HG03039 (cell line): Measurements from ENCODE around the gene NEURL1.
"Not testable (repeated sequence)": the region's sequence is repeated elsewhere in the genome, so short reads cannot be mapped to it uniquely, and the experiment has no call there.

Experiments
- ATAC-seq: cut with Tn5 transposase; IDR thresholded peaks from one replicate; pipeline ENCODE4 v1.9.1; 2021; ENCODE audit warnings: mild to moderate bottlenecking, moderate library complexity; ENCODE audit not compliant: unreplicated experiment

Gene NEURL1

DNA sequence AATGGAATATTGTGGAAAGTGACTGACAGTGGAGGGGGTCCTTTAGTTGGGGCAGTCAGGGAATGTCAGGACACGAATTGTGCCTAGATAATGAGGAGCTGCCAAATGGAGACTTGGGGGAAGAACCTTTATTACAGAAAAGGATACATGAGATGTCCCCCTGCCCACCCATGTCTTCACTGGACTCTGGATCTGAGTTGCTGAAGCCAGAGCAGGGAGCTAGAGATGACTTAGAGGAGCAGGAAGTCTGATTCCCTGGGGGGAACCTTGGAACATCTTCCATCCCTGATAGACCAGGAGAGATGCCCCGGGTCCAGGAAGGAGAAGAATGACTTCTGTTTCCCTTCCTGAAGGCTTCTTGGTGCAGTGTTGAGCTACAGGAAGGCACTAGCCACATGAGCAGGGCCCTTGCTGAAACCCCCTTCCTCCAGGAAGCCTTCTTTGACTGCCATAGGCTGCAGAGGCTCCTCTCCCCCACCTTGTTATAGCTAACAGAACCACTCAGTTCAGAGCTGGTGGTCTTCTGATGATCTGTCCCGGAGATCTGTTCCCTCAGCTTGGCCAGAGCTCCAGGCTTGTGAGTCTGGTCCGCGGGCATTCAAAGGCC, 747 bp upstream of the NEURL1 start:
- no peak for ATAC-seq

DNA sequence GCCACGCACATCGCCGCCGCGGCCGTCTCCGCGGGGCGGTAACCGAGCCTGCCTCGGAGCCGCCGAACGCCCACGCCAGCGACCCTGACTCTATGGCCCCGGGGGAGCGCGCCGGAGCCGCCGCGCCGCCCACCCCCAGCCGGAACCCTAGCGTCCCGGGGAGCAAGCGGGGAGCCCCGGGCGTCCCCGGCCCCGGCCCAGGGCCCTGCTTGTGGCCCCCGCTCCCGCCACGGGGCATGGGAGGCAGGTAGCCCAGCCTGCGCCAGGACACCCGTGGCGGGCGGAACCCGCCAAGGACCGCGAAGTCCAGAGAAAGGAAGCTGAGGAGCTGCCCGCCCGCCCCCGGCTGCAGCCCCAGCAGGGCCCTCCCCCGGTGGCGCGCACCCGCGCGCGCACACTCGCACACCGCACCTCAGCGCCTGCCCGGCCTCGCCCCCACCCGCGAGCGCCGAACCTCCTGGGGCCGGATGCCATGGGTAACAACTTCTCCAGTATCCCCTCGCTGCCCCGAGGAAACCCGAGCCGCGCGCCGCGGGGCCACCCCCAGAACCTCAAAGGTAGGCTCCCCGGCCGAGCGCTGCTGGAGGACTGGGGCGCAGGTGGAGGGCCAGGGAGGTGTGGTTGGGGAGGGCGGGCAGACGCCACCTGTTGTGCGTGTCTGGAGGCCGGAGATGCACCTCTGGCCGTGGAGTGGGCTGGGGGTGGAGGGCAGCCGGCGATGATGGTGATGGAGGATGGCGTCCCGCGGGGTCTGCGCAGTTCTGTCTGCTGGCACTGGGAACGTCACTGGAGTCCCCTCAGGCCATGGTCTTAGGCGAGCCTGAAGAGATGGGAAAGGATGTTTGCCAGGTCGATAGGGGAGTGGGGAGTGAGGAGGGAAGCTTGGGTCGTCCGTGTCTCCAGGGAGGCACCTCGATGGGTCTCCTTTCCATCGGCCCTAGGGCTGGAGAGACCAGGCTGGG, 692 bp downstream of the NEURL1 start:
- no peak for ATAC-seq

DNA sequence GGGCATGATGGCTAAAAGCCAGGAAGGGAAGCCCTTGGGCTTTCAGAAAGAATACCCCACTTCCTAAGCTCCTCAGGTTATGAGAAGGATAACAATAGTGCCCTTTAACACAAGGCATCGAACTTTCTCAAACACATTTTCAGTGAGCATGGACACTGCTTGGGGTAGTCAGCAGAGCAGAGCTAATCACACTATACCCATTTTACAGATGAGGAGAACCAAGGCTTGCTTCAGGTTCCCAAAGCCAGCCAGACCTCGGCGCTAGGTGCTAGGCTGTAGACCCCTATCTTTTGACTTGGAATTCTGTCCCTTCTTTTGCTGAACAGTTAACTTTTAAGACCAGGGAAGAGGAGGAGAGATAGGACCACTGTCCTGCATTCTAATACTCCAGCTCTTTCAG, 1.8 kb downstream of the NEURL1 start:
- no peak for ATAC-seq

DNA sequence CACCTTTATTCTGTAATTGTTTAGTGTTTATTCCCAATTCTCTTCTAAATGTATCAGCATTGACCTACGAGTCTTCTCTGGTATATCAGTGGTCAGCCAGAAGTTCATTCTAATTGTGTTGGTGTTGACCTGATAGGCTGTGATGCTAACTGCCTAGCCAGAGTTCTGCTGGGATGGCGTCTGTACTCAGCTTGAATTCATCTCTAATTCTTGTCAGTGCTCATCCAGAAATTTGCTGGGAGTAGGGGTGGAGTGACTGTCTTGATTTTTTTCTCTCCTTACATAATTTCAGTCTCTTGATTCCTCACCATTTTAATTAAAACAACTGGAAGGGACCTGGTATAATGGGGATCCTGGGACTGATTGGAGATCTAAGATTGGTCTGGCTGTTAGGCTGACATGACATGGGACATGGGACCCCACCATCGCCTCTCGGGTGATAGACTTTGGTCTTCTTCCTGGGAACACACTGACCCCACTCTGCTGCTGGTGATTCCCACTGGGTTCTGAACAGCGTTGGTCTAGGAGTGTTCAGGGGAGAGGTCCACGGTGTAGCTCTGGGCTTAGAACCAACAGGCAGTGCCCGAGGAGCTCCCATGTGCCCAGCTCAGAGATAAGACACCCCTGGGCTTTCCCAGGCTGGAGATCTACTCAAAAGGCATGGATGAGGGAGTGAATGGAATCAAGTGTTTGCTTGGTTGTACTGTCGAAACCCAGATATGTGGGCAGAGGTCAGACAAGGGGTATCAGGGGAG, 3.8 kb downstream of the NEURL1 start:
- no peak for ATAC-seq

DNA sequence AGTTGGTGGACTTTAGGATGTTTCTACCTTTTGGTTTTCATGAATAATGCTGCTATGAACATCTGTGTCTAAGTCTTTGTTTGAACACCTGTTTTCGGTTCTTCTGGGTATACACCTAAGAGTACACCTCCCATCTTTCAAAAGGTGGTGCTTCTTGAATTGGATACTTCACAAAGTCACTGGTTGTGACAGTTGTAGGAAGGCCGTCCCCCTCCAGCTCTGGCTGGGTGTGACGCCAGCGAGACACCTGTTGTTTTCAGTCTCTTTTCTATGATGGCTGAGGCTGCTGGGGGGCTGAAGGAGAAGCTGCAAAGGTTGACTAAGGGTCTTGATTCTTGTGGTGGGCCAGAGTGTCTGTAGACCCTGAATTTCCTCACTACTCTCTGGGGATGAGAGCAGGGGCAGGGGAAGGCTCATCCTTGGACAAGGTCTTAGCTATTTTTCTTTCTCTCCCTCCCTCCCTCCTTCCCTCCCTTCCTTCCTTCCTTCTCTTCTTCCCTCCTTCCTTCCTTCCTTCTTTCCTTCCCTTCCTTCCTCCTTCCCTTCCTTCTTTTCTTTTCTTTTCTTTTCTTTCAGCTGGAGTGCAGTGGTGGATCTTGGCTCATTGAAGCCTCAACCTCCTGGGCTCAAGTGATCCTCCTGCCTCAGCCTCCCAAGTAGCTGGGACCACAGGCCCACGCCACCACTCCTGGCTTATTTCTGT, 5.6 kb downstream of the NEURL1 start:
- ATAC-seq, result no peak

DNA sequence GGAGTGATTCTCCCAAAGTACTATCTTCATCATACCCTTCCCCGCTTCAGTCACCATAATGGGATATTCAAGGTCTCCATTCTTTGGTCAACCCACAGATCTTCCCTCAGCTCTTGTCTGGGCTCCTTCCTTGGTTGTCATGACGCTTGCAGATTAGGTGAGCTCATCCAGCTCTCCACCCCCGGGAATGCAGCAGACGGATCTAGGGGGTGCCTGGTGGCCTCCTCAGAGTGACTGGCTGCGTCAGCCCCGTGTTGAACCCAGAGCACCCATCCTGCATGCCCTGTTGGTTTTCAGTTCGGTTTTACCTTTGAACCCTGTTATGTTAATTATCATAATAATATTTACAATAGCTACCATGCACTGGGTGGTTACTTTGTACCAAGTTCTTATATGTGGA, 6.4 kb downstream of the NEURL1 start:
- ATAC-seq, result no peak

DNA sequence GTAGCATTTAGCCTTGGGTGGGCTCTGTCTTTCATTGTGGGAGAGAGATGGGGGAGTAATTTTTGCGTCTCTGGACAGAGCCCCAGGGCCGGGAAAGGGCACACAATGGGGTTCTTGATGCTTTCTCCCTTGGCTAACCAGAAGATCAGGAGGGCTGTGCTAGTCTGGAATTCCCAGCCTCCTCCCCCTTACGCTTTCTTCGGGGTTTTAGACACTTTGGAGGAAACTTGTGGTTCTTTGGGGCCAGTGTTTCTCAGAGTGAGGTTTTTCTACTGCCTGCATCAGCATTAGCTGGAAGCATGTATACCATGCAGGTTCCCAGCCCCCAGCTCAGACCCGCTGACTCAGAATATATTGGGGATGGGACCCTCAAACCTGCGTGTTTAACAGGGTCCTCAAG, 7.0 kb downstream of the NEURL1 start:
- no peak for ATAC-seq

DNA sequence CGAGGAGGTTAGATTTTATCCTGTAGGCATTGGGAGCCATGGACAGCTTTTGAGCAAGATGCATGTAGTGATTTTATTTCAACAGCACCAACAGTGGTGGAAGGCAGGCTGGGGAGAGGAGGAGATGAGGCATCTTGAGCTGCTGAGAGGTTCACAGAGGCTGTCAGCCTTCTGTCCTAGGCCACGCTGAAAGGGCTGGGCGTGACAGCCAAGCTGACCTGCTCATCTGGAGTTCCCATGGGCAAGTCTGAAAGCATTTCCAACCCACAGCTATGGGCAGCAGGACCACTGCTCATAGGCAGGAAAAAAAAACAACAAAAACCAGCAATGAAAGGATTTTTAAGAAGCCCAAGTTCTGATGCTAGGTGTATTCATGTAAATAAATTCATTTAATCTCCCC, 7.7 kb downstream of the NEURL1 start:
- ATAC-seq, result no peak

DNA sequence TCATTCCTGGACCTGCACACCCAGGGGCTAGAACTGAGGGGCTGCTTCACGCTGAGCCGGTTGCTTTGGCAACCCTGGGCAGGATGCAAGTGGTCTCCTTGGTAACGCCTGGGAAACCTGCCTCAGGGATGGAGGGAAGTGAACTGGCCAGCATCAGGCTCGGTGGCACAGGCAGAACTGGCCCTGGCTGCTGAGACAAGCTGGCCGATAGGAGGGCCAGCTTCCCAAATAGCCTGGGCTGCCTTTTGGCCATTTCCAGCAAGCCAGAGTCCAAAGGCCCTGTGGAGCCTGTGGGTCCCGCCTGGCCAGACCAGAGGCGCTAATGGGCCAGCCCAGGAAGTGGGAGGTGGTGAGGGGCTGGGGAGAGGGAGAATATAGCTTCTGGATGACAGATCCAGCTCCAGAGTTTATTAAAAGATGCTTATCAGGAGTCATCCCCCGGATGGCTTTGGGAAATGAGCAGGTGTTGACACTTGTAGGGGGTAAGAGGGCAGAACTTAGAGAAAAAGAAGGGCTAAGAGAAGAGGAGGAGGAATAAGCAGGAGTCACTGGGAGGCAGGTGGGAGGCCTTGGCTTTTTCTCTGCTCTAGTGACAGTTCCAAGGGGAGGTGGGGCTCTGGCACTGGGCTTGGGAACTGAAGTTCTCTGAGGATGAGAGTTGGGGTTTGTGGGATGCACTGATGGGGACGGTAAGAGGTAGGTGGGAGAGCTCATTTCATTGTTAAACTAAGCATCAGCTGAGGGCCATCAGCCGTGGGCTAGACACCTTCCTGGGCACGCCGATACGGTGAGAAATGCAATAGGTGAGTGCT, 9.6 kb downstream of the NEURL1 start:
- ATAC-seq, result no peak

DNA sequence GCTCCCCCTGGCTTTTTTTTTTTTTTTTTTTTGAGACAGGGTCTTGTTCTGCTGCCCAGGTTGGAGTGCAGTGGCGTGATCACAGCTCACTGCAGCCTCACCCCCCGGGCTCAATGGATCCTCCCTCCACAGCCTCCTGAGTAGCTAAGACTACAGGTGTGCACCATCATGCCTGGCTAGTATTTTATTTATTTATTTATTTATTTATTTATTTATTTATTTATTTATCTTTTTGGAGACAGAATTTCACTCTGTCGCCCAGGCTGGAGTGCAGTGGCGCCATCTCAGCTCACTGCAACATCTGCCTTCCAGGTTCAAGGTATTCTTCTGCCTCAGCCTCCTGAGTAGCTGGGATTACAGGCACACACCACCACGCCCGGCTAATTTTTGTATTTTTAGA, 10.3 kb downstream of the NEURL1 start:
- ATAC-seq, result not testable (repeated sequence)

DNA sequence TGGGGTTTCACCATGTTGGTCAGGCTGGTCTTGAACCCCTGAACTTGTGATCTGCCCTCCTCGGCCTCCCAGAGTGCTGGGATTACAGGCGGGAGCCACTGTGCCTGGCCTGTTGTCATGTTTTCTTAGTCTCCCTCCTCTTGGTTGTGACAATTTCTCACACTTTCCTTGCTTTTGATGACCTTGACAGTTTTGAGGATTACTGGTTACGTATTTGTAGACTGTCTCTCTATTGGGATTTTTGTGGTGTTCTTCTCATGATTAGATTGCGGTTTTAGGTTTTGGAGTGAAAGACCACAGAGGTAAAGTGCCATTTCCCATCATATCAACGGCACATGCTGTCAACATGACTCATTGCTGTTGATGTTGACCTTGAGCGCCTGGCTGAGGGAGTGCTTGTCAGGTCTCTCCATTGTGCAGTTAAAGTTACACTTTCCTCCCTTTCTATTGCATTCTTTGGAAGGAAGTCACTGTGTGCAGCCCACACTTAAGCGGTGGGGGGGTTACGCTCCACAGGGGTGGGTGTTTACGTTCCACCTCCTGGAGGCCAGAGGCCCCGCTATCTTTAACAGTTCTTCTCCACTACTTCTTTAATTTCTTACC, 10.8 kb downstream of the NEURL1 start:
- ATAC-seq, result no peak

DNA sequence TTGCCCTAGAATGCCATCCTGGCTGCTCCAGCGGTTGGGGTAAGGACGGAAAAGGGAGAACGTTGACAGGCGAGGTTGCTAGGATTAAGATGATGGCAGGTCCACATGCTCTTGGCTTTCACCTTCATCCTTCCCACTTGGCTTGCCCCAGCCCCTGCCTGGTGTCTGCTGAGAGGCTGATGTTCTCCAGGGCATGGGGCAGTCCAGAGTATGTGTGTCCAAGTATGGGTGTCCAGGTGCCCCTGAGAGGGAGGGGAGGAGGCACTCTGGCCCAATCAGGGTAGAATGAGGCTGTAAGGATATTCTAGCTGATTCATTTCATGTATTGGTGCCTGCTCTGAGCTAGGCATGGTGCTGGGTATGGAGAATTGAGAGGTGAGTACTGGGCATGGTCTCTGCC, 12.6 kb downstream of the NEURL1 start:
- no peak for ATAC-seq

DNA sequence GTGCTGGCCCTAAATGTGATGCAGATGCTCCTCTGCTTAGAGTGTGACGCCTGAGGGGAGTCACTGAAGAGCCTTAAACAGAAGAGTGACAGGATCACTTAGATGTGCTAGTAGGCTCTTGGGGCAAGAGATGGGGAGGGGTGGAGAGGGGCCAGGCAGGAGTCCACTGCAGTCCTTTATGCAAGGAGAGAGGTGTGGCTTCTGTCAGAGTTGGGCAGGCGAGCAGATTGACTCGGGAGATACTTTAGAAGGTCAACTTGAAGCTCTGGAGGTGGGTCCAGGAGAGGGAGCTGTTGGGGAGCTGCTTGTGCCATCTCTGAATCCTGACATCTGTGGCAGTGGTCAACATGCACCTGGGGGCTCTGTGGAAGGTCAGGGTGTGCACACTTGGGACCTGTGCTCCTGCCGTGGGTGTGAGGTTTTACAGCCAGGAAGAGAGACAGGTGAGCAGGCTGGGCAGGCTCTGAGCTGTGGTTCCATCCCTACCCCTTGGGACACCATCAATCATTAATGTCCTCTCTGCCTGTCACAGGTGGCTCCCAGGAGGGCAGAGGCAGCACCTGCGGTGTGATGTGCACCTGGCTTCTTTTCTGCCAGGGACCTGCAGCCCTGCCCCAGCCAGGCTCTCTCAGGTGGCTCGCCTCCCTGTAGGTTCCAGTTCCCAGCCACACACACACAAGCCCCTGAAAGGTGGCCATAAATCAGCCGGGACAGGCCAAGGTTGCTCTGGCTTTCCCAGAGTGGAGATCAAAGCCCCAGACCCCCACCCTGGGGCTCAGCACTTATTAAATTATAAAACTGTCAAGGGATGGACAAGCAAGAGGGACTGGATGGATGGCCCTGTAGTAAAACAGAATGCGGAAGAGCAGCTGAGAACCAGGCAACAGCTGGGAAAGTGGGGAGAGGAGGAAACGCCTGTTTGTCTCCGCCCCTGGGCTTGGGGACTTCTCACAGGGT, 14.0 kb downstream of the NEURL1 start:
- ATAC-seq, result no peak

DNA sequence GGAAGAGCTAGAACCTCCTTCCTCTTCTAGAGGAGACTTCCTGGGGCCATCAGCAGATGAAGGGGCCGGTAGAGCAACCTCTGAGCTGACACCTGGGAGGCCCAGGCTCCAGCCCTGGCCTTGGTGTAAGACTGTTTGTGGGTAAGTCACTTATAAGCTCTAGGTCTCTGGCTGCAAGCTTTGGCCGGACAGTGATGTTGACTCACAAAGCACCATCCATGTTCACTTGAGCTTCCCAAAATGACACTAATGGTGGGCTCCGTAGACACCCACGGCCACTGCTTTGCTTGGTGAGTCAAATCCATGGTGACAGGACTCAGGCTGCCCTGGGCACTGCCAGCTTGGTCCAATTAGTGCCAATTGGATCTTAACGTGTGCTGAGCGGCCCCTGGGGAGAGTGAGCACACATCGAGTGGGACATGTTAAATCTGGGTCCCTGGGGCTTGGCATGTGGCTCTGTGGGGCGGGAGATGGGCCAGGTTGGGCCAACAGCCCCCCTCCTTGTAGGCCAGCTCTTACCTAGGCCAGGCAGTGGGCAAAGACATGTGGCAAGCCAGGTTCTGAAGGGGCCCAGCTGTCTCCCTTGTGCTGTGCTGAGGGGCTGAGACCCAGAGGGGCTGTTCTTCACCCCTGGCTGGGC, 16.7 kb downstream of the NEURL1 start:
- ATAC-seq, result no peak

DNA sequence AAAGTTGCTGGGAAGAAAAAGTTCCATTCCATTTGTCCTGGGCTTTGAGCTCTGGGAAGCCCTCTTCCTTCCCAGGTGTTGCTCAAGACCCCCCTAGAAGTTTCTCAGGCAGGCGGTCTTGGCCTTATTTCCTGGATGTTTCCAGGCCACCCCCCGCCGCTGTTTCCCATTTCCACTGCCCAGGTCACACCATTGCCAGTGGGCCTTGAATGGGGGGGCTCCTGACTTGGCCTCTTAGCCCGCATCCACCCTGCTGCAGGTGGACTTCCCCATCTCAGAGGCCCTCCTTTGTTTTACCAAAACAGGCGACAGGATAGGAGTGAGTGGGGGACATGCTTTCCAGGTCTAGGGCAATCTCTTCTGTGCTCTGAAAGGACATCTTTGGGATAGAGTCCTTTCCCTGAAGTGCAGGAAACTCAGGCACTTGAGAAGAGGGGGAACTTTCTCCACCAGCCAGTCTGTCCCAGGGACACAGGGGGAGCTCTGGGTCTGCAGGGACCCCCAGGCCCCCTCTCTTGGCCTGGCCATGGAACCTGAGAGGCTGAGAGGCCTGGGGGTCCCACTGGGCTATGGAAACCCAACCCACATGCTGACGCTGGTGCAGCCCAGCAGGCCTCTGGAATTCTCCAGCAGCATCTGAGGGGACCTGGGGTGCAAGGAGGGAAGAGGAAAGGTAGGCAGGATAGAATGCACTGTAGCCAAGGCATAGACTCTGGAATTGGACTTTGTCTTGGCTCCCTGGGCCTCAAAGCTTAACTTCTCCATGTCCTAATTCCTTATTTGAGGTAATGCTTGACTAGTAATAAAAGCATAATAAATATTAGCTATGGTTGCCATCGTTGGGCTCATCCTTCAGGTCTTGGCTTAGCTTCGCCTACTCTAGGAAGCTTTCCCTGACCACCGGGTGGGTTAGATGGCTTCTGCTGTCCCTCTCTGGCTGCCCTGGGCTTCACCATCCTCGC, 17.6 kb downstream of the NEURL1 start:
- no peak for ATAC-seq

DNA sequence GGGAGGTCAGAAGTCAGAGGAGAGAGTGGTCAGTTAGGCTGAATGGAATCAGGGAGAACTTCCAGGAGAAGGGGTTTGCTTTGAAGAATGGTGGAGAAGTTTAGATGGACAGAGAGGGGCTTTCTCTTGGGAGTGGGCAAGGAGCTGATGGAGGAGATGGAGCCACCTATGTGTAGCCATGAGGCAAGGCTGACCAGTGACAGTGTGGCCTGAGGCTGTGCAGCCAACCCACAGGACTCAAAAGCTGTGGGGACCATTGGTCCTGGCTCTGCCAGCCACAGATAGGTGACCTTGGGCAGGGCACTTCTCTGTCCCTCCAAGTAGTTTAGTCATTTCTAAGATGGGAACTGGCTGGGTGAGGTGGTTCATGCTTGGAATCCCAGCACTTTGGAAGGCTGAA, 18.7 kb downstream of the NEURL1 start:
- ATAC-seq, result no peak
